Lower leg skin (tissue), 3 donors: ENCODE data around the gene CSMD2.

Source experiments
- CTCF ChIP-seq, 3 donors: fragments of 450-650 bp; IDR thresholded peaks; one replicate each; pipeline ENCODE4 v1.5.1; 2016; ENCODE audit warnings: antibody characterized with exemption in 3 of 3, mild to moderate bottlenecking in 3 of 3, moderate library complexity in 2 of 3
- POLR2A ChIP-seq, 2 donors: fragments of 450-650 bp; IDR thresholded peaks; one replicate each; pipeline ENCODE4 v1.6.1; 2016 to 2017; ENCODE audit warnings: antibody characterized with exemption in 2 of 2, mild to moderate bottlenecking in 1 of 2, moderate library complexity in 1 of 2

GRCh38 chr1:33930346-33931110, 234.5 kb downstream of the CSMD2 start:
- TF ChIP-seq CTCF (IDR thresholded peaks at IDR 0.05) (no peak), POLR2A (IDR thresholded peaks at IDR 0.05) (no peak)
